Tibial nerve (tissue), 3 donors: ENCODE data around the gene CYB561A3.

Experiments
- POLR2A ChIP-seq, 2 donors: fragments of 450-650 bp; IDR thresholded peaks; one replicate each; pipeline ENCODE4 v1.6.1; 2017; ENCODE audit warnings: antibody characterized with exemption in 2 of 2, mild to moderate bottlenecking in 2 of 2, moderate library complexity in 2 of 2
- TF ChIP-seq, protein P1 (sequence below), 5 experiments: fragments of 200-600 bp in 3 of 5; fragments of 450-650 bp in 2 of 5; sonication (generic) in 3 of 5; IDR thresholded peaks; one replicate each; pipeline ENCODE4 v1.5.1; 2016 to 2019; ENCODE audit warnings: antibody characterized with exemption in 5 of 5, mild to moderate bottlenecking in 3 of 5, moderate library complexity in 2 of 5

DNA sequence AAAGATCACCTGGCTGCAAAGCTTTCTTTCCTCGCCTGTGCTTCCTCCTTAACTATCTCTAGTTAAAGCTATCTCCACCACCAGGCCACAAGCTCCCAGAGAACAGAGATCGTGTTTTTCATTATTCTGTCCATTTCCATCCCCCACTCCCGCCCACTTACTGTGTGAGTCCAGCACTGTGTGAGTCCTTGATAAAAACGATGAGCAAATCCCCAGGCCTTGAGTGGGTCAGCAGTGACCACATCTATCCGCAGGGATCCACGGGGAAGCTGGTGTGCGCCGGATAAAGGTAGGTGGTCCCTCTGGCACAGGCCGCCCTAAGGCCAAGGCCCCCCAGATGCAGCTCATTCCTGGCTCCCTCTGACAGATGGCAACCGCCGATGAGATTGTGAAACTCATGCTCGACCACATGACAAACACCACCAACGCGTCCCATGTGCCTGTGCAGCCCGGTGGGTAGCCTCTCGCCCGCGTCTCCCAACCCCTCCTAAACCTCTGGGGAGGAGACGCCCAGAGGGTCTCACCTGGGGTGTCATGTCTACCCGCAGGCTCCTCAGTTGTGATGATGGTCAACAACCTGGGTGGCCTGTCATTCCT is 19.4 kb downstream of the CYB561A3 start:
- TF ChIP-seq, protein P1, sequence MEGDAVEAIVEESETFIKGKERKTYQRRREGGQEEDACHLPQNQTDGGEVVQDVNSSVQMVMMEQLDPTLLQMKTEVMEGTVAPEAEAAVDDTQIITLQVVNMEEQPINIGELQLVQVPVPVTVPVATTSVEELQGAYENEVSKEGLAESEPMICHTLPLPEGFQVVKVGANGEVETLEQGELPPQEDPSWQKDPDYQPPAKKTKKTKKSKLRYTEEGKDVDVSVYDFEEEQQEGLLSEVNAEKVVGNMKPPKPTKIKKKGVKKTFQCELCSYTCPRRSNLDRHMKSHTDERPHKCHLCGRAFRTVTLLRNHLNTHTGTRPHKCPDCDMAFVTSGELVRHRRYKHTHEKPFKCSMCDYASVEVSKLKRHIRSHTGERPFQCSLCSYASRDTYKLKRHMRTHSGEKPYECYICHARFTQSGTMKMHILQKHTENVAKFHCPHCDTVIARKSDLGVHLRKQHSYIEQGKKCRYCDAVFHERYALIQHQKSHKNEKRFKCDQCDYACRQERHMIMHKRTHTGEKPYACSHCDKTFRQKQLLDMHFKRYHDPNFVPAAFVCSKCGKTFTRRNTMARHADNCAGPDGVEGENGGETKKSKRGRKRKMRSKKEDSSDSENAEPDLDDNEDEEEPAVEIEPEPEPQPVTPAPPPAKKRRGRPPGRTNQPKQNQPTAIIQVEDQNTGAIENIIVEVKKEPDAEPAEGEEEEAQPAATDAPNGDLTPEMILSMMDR (IDR thresholded peaks at IDR 0.05): no peak
- TF ChIP-seq POLR2A (IDR thresholded peaks at IDR 0.05): no peak
